ENCODE measurements around the gene ARMC3.

The ARMC3 gene

DNA sequence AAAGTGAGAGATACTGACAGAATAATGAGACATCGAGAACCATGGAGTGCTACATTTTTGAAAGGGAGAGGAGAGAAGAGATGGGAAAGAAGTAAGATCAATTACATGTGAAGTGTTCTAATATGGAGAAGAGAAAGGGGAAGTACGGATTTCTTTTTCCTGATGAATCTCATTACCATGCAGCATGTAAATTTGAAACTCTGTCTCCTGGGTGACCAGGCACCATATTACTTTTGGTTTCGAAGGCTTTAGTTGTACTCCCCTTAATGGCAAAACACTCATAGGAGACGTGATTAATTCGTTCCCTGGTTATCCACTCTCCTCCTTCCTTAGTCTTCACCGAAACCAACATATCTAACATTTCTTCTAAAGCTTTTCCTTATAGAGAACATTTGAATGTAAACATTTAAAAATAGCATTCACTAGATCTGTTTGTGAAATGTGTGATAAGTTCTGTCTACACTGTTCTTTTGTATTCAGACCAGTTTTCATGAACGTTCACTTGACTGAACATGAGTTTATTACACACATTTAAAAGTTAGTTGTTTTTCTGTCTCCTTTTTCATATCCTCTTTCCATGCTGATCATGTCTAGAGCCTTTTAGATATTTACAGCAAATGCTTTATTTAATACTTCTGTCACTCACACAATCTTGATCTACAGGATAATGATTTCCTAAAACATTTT is 87.3 kb downstream of the ARMC3 start:
- TF ChIP-seq, protein P1, sequence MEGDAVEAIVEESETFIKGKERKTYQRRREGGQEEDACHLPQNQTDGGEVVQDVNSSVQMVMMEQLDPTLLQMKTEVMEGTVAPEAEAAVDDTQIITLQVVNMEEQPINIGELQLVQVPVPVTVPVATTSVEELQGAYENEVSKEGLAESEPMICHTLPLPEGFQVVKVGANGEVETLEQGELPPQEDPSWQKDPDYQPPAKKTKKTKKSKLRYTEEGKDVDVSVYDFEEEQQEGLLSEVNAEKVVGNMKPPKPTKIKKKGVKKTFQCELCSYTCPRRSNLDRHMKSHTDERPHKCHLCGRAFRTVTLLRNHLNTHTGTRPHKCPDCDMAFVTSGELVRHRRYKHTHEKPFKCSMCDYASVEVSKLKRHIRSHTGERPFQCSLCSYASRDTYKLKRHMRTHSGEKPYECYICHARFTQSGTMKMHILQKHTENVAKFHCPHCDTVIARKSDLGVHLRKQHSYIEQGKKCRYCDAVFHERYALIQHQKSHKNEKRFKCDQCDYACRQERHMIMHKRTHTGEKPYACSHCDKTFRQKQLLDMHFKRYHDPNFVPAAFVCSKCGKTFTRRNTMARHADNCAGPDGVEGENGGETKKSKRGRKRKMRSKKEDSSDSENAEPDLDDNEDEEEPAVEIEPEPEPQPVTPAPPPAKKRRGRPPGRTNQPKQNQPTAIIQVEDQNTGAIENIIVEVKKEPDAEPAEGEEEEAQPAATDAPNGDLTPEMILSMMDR (IDR thresholded peaks at IDR 0.05; ENCODE audit: unreplicated experiment in 3 of 3), result no peak
- Mint-ChIP-seq H3K27me3 (ENCODE audit: low read depth) (peaks cover 8% of the 10 kb centered on the region), H3K4me3 (no peak overlapping the region), H3K27ac (no peak overlapping the region), H3K36me3 (ENCODE audit: low read depth) (no peaks in the 10 kb centered on the region), H3K4me1 (peaks cover 12% of the 10 kb centered on the region), H3K9me3 (no peaks in the 10 kb centered on the region)

DNA sequence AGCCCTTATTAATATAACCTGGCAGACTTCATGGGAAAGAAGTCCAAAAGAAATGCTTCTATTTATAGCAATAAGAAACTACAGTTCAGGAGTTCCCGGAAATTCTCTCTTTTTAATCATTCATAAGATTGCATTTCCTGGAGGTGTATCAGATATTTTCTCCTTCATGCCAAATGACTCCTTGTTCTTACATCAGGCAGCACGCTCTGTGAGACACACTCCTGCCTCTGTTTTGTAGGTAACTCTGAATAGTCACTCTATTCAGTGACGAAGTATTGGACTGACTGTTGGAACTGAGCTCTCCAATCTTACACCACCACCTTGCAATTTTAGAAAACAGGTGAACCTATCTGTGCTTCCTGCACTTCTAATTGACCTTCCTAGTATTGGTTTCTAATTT is 88.8 kb downstream of the ARMC3 start:
- H3K4me1 Mint-ChIP-seq, result peaks cover 8% of the 10 kb centered on the region
- TF ChIP-seq, protein P1 (IDR thresholded peaks at IDR 0.05; ENCODE audit: unreplicated experiment in 3 of 3), result no peak
- H3K9me3 Mint-ChIP-seq, result peaks cover 8% of the 10 kb centered on the region
- H3K27me3 Mint-ChIP-seq (ENCODE audit: low read depth), result peaks cover 6% of the 10 kb centered on the region
- no peak overlapping the region for H3K4me3 Mint-ChIP-seq
- peaks cover 8% of the 10 kb centered on the region for H3K36me3 Mint-ChIP-seq (ENCODE audit: low read depth)
- no peak overlapping the region for H3K27ac Mint-ChIP-seq

DNA sequence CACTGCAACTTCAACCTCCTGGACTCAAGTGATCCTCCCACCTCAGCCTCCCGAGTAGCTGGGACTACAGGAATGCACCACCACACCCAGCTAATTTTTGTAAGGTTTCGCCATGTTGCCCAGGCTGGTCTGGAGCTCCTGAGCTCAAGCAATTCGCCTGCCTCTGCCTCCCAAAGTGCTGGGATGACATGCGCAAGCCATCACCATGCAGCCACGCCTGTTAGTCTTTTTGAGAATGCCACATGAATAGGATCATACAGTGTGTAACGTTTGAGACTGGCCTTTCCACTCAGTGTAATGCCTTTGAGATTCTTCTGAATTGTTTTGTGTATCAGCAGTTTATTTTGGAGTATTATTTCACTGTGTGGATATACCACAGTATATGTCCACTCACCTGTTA is 91.8 kb downstream of the ARMC3 start:
- Mint-ChIP-seq H3K4me1 (no peaks in the 10 kb centered on the region), H3K9me3 (peaks cover 28% of the 10 kb centered on the region), H3K36me3 (ENCODE audit: low read depth) (peaks cover 10% of the 10 kb centered on the region), H3K27ac (no peak overlapping the region), H3K4me3 (no peak overlapping the region), H3K27me3 (ENCODE audit: low read depth) (peaks cover 4% of the 10 kb centered on the region)
- TF ChIP-seq, protein P1 (IDR thresholded peaks at IDR 0.05; ENCODE audit: unreplicated experiment in 3 of 3), result no peak

DNA sequence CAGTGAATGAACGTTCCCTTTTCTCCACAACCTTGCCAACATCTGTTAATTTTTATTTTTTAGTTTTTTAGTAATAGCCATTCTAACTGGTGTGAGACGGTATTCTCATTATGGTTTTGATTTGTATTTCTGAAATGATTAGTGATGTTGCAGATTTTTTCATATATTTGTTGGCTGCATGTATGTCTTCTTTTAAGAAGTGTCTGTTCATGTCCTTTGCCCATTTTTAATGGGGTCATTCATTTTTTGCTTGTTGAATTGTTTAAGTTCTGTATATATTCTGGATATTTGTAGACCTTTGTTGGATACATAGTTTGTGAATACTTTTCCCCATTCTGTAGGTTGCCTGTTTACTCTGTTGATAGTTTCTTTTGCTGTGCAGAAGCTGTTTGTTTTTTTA is 93.6 kb downstream of the ARMC3 start:
- H3K4me1 Mint-ChIP-seq, result no peaks in the 10 kb centered on the region
- H3K36me3 Mint-ChIP-seq (ENCODE audit: low read depth), result peaks cover 10% of the 10 kb centered on the region
- TF ChIP-seq, protein P1 (IDR thresholded peaks at IDR 0.05; ENCODE audit: unreplicated experiment in 3 of 3), result no peak
- peaks cover 35% of the 10 kb centered on the region for H3K9me3 Mint-ChIP-seq
- H3K27me3 Mint-ChIP-seq (ENCODE audit: low read depth), result peaks cover 4% of the 10 kb centered on the region
- H3K4me3 Mint-ChIP-seq, result no peak overlapping the region
- H3K27ac Mint-ChIP-seq, result no peak overlapping the region

DNA sequence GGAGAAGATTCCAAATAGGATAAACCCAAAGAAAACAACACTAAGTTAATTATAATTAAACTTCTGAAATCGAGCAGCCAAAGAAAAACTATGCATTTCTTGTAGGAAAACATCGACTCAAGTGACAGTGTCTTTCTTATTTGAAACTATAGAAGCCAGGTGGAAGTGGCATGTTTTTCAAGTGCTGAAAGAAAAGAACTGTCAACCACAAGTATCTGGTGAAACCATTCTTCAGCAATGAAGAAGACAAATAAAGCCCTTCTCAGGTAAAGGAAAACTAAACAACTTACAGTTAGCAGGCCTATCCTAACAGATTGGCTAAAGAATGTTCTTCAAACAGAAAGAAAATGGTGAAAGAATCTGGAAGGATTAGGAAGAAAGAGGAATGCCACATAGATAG is 96.1 kb downstream of the ARMC3 start:
- Mint-ChIP-seq H3K4me1 (no peaks in the 10 kb centered on the region), H3K27ac (no peak overlapping the region), H3K4me3 (no peak overlapping the region), H3K36me3 (ENCODE audit: low read depth) (peaks cover 10% of the 10 kb centered on the region), H3K9me3 (peaks cover 43% of the 10 kb centered on the region), H3K27me3 (ENCODE audit: low read depth) (no peaks in the 10 kb centered on the region)
- TF ChIP-seq, protein P1 (IDR thresholded peaks at IDR 0.05; ENCODE audit: unreplicated experiment in 3 of 3), result no peak

DNA sequence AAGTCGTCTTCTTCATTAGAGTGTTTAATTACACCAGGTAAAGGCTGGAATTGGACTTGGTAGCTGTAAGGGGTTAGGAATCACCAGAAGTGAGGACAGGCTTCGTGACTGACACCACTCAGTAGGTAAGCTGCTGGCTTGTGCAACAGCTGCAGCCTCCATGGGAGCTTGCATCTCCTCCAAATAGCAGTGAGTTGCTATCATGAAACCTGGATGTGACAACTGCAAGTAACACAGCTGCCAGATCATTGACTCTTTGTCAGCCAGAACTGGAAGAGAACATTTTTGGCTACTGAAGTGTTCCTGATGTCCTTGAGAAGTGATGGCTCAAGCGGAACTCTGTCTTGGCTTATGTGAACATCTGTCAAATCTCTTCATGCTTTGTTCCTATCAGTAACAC is 103.5 kb downstream of the ARMC3 start:
- Mint-ChIP-seq H3K27ac (peak overlapping the region; percentile 63 to 86 (median 82)), H3K27me3 (ENCODE audit: low read depth) (no peaks in the 10 kb centered on the region), H3K4me3 (no peak overlapping the region), H3K4me1 (peaks cover 15% of the 10 kb centered on the region), H3K9me3 (peaks cover 12% of the 10 kb centered on the region), H3K36me3 (ENCODE audit: low read depth) (no peaks in the 10 kb centered on the region)
- TF ChIP-seq, protein P1 (IDR thresholded peaks at IDR 0.05; ENCODE audit: unreplicated experiment in 3 of 3), result no peak
